Activated naive CD8-positive, alpha-beta T cell treated with anti-CD3 and anti-CD28 coated beads for 36 hours (primary cell): ENCODE measurements around the gene GLO1. TPM values are rescaled to one million over a fixed set of nuclear protein-coding genes. Genes with fewer than 3 reads are reported as not detected.

Experiments
- DNase-seq: peaks from one replicate; pipeline ENCODE4 v3.0.0; 2021
- H3K27ac Mint-ChIP-seq: one replicate; pipeline ENCODE4 v1.8.0; 2022; ENCODE audit warnings: mild to moderate bottlenecking, moderate library complexity, mixed read lengths
- H3K27me3 Mint-ChIP-seq: one replicate; pipeline ENCODE4 v1.8.0; 2022; ENCODE audit warnings: mild to moderate bottlenecking, mixed read lengths
- H3K36me3 Mint-ChIP-seq: one replicate; pipeline ENCODE4 v1.8.0; 2021; ENCODE audit warnings: mild to moderate bottlenecking, mixed read lengths
- H3K4me1 Mint-ChIP-seq: one replicate; pipeline ENCODE4 v1.8.0; 2021; ENCODE audit warnings: mixed read lengths
- H3K4me3 Mint-ChIP-seq: one replicate; pipeline ENCODE4 v1.8.0; 2022; ENCODE audit warnings: mild to moderate bottlenecking, moderate library complexity, mixed read lengths
- H3K9me3 Mint-ChIP-seq: one replicate; pipeline ENCODE4 v1.8.0; 2022; ENCODE audit warnings: mixed read lengths
- total RNA-seq, 2 experiments: library from RNA; stranded (reverse); gene quantifications; one replicate each; pipeline ENCODE4 v1.2.3, GENCODE V29; 2021

Gene GLO1
- 100 to 1,000 TPM; 163 to 168 TPM for total RNA-seq

GRCh38 chr6:38702558-38703397 lies at the start of gene GLO1:
GLO1 (minus strand) TSS chr6:38703145; CDS start chr6:38703054, 91 bp downstream.
- DNase-seq: peak; percentile 96
- Mint-ChIP-seq H3K27me3 (peaks cover 22% of the 10 kb centered on the region), H3K27ac (peak within 1 kb of the TSS; percentile 92), H3K36me3 (peaks cover 44% of the 10 kb centered on the region), H3K4me1 (peaks cover 11% of the 10 kb centered on the region), H3K4me3 (peak within 1 kb of the TSS; percentile 96), H3K9me3 (peaks cover 19% of the 10 kb centered on the region)

GRCh38 chr6:38750968-38751615 lies 48.1 kb upstream of the GLO1 start:
- Mint-ChIP-seq H3K27ac (no peak overlapping the region), H3K4me3 (no peak overlapping the region), H3K4me1 (peaks cover 19% of the 10 kb centered on the region), H3K27me3 (peaks cover 14% of the 10 kb centered on the region), H3K9me3 (no peaks in the 10 kb centered on the region), H3K36me3 (no peaks in the 10 kb centered on the region)
- no peak for DNase-seq

- Mint-ChIP-seq H3K27me3 (peaks cover 26% of the 10 kb centered on the region), H3K27ac (no peak overlapping the region), H3K4me3 (no peak overlapping the region), H3K9me3 (no peaks in the 10 kb centered on the region), H3K4me1 (peaks cover 11% of the 10 kb centered on the region), H3K36me3 (no peaks in the 10 kb centered on the region)
- DNase-seq: no peak
These were observed 46.5 kb upstream of the GLO1 start for GRCh38 chr6:38749473-38749872.

GRCh38 chr6:38739532-38739931 lies 36.6 kb upstream of the GLO1 start:
- Mint-ChIP-seq H3K27ac (no peak overlapping the region), H3K27me3 (peaks cover 63% of the 10 kb centered on the region), H3K4me1 (no peaks in the 10 kb centered on the region), H3K4me3 (no peak overlapping the region), H3K9me3 (peaks cover 3% of the 10 kb centered on the region), H3K36me3 (no peaks in the 10 kb centered on the region)
- no peak for DNase-seq

GRCh38 chr6:38738261-38738660 lies 35.3 kb upstream of the GLO1 start:
- no peak overlapping the region for H3K4me3 Mint-ChIP-seq
- no peak for DNase-seq
- H3K4me1 Mint-ChIP-seq: no peaks in the 10 kb centered on the region
- no peak overlapping the region for H3K27ac Mint-ChIP-seq
- H3K9me3 Mint-ChIP-seq: peaks cover 3% of the 10 kb centered on the region
- H3K27me3 Mint-ChIP-seq: peaks cover 58% of the 10 kb centered on the region
- H3K36me3 Mint-ChIP-seq: no peaks in the 10 kb centered on the region

GRCh38 chr6:38736951-38737350 lies 34.0 kb upstream of the GLO1 start:
- no peak overlapping the region for H3K27ac Mint-ChIP-seq
- peaks cover 3% of the 10 kb centered on the region for H3K9me3 Mint-ChIP-seq
- no peaks in the 10 kb centered on the region for H3K4me1 Mint-ChIP-seq
- H3K36me3 Mint-ChIP-seq: no peaks in the 10 kb centered on the region
- DNase-seq: no peak
- H3K4me3 Mint-ChIP-seq: no peak overlapping the region
- H3K27me3 Mint-ChIP-seq: peaks cover 53% of the 10 kb centered on the region

GRCh38 chr6:38730140-38730862 lies 27.4 kb upstream of the GLO1 start:
- Mint-ChIP-seq H3K9me3 (peaks cover under 1% of the 10 kb centered on the region), H3K27me3 (peaks cover 15% of the 10 kb centered on the region), H3K4me3 (no peak overlapping the region), H3K36me3 (no peaks in the 10 kb centered on the region), H3K27ac (no peak overlapping the region), H3K4me1 (peaks cover 11% of the 10 kb centered on the region)
- DNase-seq: no peak

GRCh38 chr6:38728203-38728602 lies 25.3 kb upstream of the GLO1 start:
- Mint-ChIP-seq H3K9me3 (no peaks in the 10 kb centered on the region), H3K4me1 (peaks cover 13% of the 10 kb centered on the region), H3K4me3 (no peak overlapping the region), H3K27me3 (peaks cover 11% of the 10 kb centered on the region), H3K27ac (no peak overlapping the region), H3K36me3 (no peaks in the 10 kb centered on the region)
- no peak for DNase-seq

- Mint-ChIP-seq H3K36me3 (no peaks in the 10 kb centered on the region), H3K27me3 (peaks cover 18% of the 10 kb centered on the region), H3K4me3 (no peak overlapping the region), H3K9me3 (no peaks in the 10 kb centered on the region), H3K27ac (no peak overlapping the region), H3K4me1 (peaks cover 13% of the 10 kb centered on the region)
- peak; percentile 16 for DNase-seq
These were observed 22.7 kb upstream of the GLO1 start for GRCh38 chr6:38725414-38726183.

GRCh38 chr6:38724343-38724742 lies 21.4 kb upstream of the GLO1 start:
- Mint-ChIP-seq H3K9me3 (peaks cover 2% of the 10 kb centered on the region), H3K27me3 (peaks cover 24% of the 10 kb centered on the region), H3K27ac (no peak overlapping the region), H3K4me1 (peaks cover 13% of the 10 kb centered on the region), H3K4me3 (no peak overlapping the region), H3K36me3 (peaks cover under 1% of the 10 kb centered on the region)
- DNase-seq: no peak

- Mint-ChIP-seq H3K27ac (no peak overlapping the region), H3K4me3 (no peak overlapping the region), H3K27me3 (peaks cover 30% of the 10 kb centered on the region)
These were observed 20.8 kb upstream of the GLO1 start for GRCh38 chr6:38723783-38724182.

GRCh38 chr6:38722727-38723334 lies 19.9 kb upstream of the GLO1 start:
- Mint-ChIP-seq H3K4me3 (no peak overlapping the region), H3K27ac (no peak overlapping the region), H3K36me3 (peaks cover 1% of the 10 kb centered on the region), H3K4me1 (peaks cover 13% of the 10 kb centered on the region), H3K9me3 (peaks cover 2% of the 10 kb centered on the region), H3K27me3 (peaks cover 32% of the 10 kb centered on the region)
- DNase-seq: no peak

More at GRCh38 chr6:38723783-38724182, 20.8 kb upstream of the GLO1 start:
- H3K9me3 Mint-ChIP-seq: peaks cover 2% of the 10 kb centered on the region
- peaks cover 13% of the 10 kb centered on the region for H3K4me1 Mint-ChIP-seq
- no peak for DNase-seq
- peaks cover 1% of the 10 kb centered on the region for H3K36me3 Mint-ChIP-seq

GRCh38 chr6:38722038-38722437 lies 19.1 kb upstream of the GLO1 start:
- Mint-ChIP-seq H3K9me3 (peaks cover 2% of the 10 kb centered on the region), H3K4me3 (no peak overlapping the region), H3K27ac (no peak overlapping the region), H3K36me3 (peaks cover 1% of the 10 kb centered on the region), H3K27me3 (peaks cover 36% of the 10 kb centered on the region), H3K4me1 (peaks cover 13% of the 10 kb centered on the region)
- DNase-seq: no peak

- peaks cover 43% of the 10 kb centered on the region for H3K27me3 Mint-ChIP-seq
- H3K36me3 Mint-ChIP-seq: peaks cover 3% of the 10 kb centered on the region
- no peak for DNase-seq
- H3K4me3 Mint-ChIP-seq: no peak overlapping the region
- peaks cover 2% of the 10 kb centered on the region for H3K9me3 Mint-ChIP-seq
- H3K27ac Mint-ChIP-seq: no peak overlapping the region
- peaks cover 4% of the 10 kb centered on the region for H3K4me1 Mint-ChIP-seq
These were observed 17.4 kb upstream of the GLO1 start for GRCh38 chr6:38720295-38720694.
